Epithelial cell of esophagus (primary cell): ENCODE measurements around the gene THEMIS.

Experiments used
- DNase-seq: peaks from one replicate; pipeline ENCODE4 v3.0.0; 2010; ENCODE audit warnings: low read depth
- H3K4me3 ChIP-seq: 2 replicates; pipeline ENCODE4 v1.5.1; 2011; ENCODE audit warnings: mild to moderate bottlenecking, low read length, control low read depth
- TF ChIP-seq, protein P1 (sequence below): IDR thresholded peaks from 2 replicates; pipeline ENCODE4 v1.5.1; 2011; ENCODE audit warnings: low read depth, mild to moderate bottlenecking, low read length, control low read depth, inconsistent platforms; ENCODE audit not compliant: insufficient read depth; ENCODE audit errors: missing control alignments

Gene THEMIS

GRCh38 chr6:127878115-127878514, 22.7 kb downstream of the THEMIS start:
- no peak overlapping the region for H3K4me3 ChIP-seq
- no peak for DNase-seq
- TF ChIP-seq, protein P1, sequence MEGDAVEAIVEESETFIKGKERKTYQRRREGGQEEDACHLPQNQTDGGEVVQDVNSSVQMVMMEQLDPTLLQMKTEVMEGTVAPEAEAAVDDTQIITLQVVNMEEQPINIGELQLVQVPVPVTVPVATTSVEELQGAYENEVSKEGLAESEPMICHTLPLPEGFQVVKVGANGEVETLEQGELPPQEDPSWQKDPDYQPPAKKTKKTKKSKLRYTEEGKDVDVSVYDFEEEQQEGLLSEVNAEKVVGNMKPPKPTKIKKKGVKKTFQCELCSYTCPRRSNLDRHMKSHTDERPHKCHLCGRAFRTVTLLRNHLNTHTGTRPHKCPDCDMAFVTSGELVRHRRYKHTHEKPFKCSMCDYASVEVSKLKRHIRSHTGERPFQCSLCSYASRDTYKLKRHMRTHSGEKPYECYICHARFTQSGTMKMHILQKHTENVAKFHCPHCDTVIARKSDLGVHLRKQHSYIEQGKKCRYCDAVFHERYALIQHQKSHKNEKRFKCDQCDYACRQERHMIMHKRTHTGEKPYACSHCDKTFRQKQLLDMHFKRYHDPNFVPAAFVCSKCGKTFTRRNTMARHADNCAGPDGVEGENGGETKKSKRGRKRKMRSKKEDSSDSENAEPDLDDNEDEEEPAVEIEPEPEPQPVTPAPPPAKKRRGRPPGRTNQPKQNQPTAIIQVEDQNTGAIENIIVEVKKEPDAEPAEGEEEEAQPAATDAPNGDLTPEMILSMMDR = no peak

GRCh38 chr6:127877231-127877630, 23.6 kb downstream of the THEMIS start:
- no peak overlapping the region for H3K4me3 ChIP-seq
- TF ChIP-seq, protein P1 = no peak
- no peak for DNase-seq

DNA sequence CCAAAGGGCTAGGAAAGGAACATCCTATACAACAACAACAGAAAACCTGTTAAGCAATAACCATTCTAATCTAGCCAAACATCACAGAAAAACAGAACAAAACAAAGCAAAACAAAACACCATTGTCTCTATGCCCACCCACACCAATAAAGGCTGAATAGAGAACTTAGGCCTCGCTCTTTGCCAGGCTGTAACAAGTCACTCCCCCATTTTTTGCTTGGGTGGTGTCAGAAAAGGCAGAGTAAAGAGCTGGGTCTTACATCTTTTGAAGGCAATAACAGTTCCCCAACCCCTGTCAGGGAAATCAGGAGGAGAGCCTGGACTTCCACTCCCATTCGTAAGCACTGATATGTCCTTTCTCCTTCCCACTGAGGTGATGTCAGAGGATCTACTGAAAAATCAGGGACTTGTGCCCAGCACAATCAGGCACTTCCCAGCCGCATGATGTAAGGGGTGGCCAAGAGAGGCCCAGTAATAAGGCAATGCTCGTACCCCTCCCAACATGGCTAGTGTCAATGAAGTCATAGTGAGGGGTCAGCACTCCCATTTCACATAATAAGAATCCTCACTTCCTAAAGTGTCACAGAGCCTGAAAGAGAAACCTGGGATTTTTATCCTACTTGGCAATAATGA, 31.0 kb downstream of the THEMIS start:
- no peak for DNase-seq

GRCh38 chr6:127869183-127869582, 31.7 kb downstream of the THEMIS start:
- no peak overlapping the region for H3K4me3 ChIP-seq
- DNase-seq = no peak
- TF ChIP-seq, protein P1 = no peak

More for the DNA sequence above, 31.0 kb downstream of the THEMIS start:
- TF ChIP-seq, protein P1 = no peak
- H3K4me3 ChIP-seq = no peak overlapping the region

GRCh38 chr6:127868338-127868737, 32.5 kb downstream of the THEMIS start:
- TF ChIP-seq, protein P1 = no peak
- DNase-seq = peak; percentile 30

GRCh38 chr6:127866766-127867165, 34.1 kb downstream of the THEMIS start:
- no peak for DNase-seq
- TF ChIP-seq, protein P1 = no peak
- H3K4me3 ChIP-seq = no peak overlapping the region

More at GRCh38 chr6:127868338-127868737, 32.5 kb downstream of the THEMIS start:
- no peak overlapping the region for H3K4me3 ChIP-seq

DNA sequence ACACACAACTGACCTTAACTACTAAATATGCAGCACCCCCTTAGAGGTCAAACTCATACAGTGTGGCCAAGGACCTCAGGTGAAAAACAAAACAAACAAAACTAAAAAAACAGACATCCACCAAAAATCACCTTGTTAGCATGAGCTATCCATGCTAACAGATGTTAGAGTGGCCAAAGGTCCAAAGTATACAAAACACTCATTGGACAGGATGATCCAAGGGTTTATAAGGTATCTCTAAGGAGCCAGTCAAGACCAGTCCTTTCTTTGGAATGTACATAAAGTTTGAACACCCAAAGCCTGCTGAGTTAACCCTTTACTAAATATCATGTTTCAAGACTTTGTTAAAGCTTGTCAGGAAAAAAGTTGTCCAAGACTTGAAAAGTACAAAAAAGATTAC, 35.8 kb downstream of the THEMIS start:
- H3K4me3 ChIP-seq = no peak overlapping the region
- TF ChIP-seq, protein P1 = no peak

More for the DNA sequence above, 35.8 kb downstream of the THEMIS start:
- DNase-seq = no peak
